Activated CD4-positive, alpha-beta T cell treated with anti-CD3 and anti-CD28 coated beads, Interleukin-2, amount 50 U/mL, for 1 hour (primary cell): ENCODE data around the gene BLOC1S3.
A peak's percentile ranks its signal among the peaks of the same experiment; 100 is the strongest.

Experiments used
- DNase-seq: peaks from one replicate; pipeline ENCODE4 v3.0.0-alpha.2; 2020

BLOC1S3 gene, protein sequence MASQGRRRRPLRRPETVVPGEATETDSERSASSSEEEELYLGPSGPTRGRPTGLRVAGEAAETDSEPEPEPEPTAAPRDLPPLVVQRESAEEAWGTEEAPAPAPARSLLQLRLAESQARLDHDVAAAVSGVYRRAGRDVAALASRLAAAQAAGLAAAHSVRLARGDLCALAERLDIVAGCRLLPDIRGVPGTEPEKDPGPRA

DNA sequence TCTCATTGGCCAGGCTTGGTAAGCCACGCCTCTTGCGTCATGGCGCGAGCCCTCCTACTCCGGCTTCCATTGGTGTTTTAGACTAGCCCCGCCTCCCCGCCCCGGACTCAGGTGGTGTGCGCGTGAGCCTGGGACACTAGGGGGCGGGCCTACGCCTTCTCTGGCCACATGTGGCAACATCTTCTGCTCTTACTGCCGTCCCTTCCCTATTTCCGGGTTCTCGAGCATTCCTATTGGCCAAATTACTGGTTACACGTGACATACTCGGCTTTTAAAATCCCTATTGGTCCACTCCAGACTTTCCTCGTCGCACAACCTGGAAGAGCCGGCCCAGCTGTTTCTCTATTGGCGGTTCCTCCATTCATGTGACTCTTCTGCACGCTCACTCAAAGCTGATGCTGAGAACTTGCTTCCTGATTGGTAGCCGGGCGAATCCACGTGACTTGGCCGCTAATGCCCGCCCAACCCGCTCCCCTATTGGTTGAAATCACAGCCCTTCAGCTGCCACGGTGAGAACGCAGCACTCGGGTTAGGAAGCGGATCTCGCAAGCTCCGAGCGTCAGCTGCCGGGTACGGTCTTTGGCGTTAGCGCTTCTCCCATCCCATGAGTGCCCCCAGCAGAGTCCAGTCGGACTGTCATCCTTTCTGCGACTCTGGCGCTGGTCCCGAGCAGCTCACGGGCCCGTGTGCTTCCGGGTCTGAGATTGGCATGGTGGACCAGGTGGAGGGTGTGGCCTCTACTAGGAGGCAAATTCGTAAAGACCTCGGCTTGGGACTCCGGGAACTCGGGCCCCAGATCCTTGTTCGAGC is at the start of gene BLOC1S3:
Gene BLOC1S3 (plus strand): TSS at position 523 of the 810 bp plus-strand sequence. CDS start 513 bp downstream, outside the sequence.
- DNase-seq: peak; percentile 100

DNA sequence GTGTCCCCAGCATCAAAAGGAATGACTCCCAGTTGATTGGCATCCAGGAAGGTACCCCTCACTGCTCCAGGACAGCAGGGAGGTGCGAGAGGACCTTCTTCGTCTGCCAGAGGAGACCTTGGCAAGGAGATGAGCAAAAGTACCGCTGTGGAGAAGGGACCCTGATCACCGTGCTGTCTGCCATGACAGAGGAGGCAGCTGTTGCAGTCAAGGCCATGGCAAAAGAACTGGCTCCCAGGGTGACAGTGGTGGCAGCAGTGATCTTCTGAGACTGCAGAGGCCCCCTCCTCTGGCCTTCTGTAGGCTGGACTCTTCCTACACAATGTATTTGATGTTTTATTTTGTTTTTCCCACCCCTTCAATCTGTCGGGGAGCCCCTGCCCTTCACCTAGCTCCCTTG is 49.8 kb upstream of the BLOC1S3 start:
- DNase-seq: no peak

- no peak for DNase-seq
These were observed 48.3 kb upstream of the BLOC1S3 start for GRCh38 chr19:45130236-45130635.

DNA sequence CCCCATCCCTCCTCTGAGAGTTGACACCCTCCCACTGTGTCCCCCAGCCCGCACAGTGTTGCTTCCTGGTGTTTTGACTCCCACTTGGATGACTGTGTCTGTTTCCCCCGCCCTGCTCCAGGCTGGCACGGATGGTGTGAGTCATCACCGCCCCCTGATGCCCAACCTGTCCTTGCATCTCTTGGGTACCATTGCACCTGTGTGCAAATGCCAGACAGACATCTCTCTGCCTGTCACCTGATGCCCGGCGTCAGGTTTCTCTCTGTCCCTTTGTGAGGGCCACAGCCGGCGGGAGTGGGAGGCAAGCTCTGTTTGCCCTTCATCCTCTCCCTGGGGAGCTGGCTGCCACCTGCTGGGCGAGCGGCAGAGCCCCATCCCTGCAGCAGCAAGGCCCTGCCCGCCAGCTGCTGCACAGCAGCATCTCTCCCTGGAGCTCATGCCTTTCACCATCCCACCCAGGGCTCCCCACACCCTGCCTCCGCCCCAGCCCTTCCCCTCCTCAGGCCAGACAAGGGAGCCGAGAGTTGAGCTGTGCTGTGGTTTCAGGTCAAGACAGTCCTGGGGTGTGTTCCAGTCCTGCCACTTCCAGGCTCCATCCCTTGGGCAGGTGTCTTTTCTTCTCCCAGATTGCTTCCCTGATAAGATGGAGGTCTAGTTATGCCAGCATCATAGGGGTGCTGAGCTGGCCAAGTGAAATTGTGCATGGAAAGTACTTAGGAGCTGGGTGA is 47.5 kb upstream of the BLOC1S3 start:
- no peak for DNase-seq

DNA sequence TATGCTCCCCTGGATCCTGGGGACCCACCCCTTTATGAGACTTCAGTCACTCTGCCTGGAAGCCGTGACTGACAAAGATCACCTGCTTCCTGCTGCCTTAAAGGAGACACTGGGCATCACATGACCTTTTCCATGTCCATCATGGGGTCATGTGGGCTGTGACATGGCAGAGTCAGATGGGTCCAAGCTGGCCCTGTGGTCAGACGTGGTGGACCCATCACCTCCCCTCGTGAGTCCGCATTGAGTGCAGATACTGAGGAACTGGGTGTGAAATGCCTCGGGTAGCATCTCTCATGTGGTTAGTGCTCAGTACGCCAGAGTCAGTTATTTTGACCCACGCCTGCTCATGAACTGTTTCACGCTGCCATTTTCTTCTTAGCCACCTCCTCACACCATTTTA is 44.9 kb upstream of the BLOC1S3 start:
- DNase-seq: no peak

DNA sequence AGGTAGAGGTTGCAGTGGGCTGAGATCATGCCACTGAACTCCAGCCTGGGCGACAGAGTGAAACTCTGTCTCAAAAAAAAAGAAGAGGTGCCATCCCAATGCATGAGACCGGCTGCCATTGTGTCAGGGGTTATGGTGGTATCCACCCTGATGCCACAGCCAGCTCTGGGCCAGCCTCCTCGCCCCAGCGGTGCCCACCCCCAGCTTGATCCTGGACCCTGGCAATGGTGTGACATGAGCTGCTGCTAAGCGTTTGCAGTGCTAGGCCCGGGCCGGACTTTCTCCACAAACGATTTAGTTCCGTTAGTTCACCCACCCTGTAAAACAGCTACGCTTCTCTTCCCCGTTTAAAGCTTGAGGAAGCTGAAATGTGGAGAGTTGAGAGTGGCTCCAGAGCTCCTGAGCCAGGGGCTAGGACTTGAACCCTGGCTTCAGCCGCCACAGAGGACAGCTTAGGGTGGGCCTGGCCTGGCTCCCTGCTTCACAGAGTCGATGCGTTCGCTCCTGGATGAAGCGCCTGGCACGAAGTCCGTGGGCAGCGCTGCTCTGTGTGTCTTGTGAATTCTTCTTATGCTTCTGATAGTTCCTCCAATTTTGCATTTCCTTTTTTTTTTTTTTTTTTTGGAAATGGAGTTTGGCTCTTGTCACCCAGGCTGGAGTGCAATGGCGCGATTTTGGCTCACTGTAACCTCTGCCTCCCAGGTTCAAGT is 43.3 kb upstream of the BLOC1S3 start:
- DNase-seq: no peak

DNA sequence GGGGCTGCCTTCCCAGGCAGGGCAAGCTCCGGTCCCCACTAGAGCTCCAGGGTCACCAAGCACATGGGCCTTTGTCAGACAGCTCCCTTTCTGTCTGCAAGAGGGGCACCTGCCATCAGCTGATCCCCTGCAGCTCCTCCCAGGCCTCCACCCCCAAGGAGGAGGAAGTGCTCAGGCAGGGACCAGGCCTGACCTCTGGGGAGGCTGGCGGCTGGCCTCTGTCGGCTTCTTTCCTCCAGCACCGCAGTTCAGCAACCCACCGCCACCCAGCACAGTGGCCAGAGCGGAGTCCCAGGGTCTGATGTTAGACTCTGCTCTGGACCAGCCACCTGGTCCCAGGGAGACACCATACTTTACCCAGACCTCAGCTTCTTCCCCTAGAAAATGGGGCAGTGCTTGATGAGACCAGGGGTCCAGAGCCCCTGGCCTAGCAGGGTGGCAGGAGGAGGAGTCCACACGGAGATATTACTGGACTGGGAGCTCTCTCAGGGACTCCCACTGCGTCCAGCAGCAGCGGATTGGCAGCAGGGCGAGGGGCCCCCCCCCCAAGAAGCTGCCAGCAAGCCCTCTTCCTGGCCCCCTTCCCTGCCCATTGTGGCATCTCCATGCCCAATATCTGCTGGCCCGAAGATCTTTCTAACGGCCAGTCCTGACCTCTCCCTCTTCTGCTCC is 41.9 kb upstream of the BLOC1S3 start:
- DNase-seq: no peak

DNA sequence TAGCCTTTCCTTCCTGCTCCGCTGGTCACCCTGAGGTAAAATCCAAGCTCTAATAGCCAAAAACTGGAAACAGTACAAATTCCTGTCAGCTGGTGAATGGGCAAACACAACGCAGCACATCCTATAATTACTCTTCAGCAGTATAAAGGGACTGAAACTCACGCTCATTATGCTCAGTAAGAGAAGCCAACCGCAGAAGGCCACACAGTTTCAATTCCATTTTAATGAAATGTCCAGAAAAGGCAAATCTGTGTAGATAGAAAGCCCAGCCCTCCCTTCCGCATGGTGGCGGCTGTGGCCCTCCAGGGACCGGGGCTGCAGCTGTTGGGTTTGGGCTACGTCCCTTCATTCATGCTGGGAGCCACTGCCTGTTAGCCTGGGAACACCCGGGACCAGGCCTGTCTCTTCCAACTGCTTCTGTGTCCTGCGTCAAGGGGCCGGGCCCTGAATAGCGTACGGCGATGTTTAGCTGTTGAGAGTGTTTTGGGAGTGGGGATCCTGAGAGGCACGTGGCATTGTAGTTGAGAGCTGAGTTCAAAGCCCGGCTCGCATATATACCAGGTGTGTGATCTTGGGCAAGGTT is 41.3 kb upstream of the BLOC1S3 start:
- DNase-seq: no peak

GRCh38 chr19:45138303-45138751 is 40.3 kb upstream of the BLOC1S3 start:
- no peak for DNase-seq

GRCh38 chr19:45139286-45140143 is 39.1 kb upstream of the BLOC1S3 start:
- DNase-seq: no peak

DNA sequence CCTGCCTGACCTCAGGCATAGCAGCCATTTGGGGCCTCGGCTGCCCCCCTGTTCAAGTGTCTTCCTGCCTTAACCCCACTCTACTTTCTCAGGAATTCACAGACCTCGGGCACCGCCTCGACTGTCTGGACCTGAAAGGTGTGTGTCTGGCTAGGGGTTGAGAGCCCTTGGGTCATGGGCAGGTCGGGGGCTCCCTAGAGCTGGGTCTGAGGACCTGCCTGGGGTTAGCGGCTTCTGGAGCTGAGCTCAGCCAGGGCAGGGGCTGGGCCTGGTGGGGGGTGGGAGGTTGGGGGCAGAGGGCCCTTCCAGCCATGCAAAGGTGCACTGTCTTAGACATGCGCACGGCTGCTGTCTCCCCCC is 38.5 kb upstream of the BLOC1S3 start:
- DNase-seq: no peak

- no peak for DNase-seq
These were observed 38.1 kb upstream of the BLOC1S3 start for GRCh38 chr19:45140533-45140932.

DNA sequence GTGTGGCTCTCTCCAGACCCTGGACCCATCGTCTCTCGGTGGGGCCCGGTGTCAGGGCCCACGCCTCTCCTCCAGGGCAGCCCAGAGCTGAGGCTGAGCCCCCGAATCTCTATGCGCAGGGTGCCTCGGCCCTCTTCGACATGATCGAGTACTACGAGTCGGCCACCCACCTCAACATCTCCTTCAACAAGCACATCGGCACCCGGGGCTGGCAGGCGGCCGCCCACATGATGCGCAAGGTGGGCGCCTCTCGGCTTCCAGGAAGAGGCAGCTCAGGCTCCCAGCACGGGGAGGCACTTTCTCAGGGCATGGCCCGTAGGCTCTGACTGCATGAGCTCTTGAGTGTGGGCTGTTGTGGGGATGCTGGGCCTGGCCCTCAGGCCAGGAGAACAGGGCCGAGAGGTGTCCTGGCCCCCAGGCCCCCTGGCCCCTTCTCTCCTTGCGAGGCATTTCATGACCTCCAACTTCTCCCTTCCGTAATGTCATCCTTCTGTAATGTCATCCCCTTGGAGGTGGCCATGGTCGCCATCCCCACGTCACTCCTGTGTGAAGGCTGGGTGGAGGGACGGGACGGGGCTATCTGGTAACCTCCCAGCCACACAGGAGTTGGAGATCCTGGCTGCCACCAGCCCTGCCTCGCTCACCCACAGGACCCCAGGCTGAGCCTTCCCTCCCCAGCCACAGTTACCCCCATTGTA is 37.2 kb upstream of the BLOC1S3 start:
- no peak for DNase-seq

GRCh38 chr19:45142016-45142725 is 36.4 kb upstream of the BLOC1S3 start:
- no peak for DNase-seq

DNA sequence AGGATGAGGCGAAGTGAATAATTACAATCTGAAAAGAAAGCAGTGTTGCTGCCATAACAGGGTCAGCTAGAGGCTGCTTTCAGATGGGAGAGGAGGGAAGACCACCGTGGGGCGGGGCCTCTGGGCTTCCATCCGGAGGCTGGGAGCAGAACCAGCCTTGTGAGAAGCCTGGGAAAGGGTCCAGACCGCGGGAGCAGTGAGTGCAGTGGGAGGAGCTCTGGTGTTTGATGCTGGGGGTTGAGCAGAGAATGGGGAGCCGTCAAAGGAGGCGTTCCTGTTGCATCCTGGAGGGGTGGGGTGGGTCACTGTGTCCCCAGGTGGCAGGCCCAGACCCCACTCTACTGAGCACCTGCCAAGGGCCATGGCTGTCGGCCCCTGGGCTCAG is 35.9 kb upstream of the BLOC1S3 start:
- DNase-seq: no peak

DNA sequence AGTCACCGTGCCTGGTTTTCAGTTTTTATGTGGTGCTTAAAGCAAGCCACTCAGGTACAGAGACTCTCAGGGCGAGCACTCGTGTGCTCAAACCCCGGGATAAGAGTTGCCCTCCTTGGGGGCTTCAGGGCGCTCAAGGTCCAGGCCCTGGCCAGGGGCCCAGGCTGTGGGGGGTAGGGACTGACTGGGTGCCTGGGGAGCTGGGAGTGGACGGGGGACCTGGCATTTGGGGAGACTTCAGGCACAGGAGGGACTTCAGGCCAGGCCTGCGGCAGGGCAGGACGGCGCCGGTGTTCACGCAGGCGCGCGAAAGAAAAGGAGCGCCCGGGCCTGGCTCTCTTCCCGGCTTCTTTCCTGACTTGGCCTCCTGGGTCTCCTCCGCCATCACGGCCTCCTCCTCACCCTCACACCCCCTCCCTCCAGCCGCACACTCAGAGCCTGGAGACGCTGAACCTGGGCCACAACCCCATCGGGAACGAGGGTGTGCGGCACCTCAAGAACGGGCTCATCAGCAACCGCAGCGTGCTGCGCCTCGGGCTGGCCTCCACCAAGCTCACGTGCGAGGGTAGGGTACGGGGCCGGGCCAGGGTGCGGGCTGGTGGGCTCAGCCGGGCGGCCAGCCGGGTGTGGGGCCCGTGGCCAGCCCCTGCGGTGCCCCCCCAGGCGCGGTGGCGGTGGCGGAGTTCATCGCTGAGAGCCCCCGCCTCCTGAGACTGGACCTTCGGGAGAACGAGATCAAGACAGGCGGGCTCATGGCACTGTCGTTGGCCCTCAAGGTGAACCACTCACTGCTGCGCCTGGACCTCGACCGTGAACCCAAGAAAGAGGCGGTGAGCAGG is 33.9 kb upstream of the BLOC1S3 start:
- DNase-seq: no peak

GRCh38 chr19:45145270-45146189 is 33.1 kb upstream of the BLOC1S3 start:
- no peak for DNase-seq

DNA sequence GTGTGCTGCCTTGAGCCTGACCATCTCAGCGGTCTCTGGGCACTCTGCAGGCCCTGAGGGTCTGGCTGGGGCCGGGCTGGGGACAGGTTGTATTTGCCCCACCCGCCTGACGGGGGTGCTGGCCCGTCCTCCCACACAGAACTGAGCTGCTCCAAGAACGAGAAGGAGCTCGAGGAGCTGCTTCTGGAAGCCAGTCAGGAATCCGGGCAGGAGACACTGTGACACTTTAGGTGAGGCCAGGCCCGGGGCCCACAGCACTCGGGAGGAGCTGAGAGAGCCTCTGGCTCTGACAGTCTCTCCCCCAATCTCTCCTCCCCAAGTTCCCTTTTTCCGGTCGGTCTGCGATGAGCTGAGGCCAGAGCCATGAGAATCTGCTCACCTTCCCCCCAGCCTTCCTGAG is 32.3 kb upstream of the BLOC1S3 start:
- DNase-seq: no peak
